Astrocyte (in vitro differentiated cells and primary cell): ENCODE data around the gene COL2A1.

ENCODE experiments used
- CTCF ChIP-seq: IDR thresholded peaks from 2 replicates; pipeline ENCODE4 v1.5.1; 2011; ENCODE audit warnings: low read depth, mild to moderate bottlenecking, inconsistent platforms, low read length, moderate library complexity; ENCODE audit not compliant: insufficient read depth
- EZH2 ChIP-seq: IDR thresholded peaks from 2 replicates; pipeline ENCODE4 v1.6.1; 2012; ENCODE audit warnings: mild to moderate bottlenecking, low read length, inconsistent platforms; ENCODE audit not compliant: insufficient read depth

DNA sequence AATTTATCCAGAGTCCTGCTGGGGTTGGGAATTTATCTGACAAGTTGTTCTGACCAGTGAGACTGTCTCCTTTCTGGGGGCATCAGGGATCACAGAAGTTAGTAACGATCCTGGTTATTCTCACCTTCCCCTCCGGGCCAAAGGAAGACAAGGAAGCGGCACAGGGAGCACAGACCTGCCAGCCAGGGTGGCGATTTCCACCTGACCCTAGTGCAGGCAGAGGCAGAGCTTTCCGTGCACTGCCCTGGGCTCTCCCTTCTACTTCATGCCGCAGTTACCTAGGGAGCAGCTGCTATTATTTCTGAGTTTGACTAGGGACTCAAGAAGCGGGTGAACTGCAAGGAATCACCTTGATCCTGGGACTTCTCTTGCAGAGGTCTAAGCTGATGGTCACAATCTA is 33.4 kb downstream of the COL2A1 start:
- TF ChIP-seq CTCF (no peak), EZH2 (no peak)
